ENCODE data around the gene PINLYP. TPM values are rescaled to one million over a fixed set of nuclear protein-coding genes. Genes with fewer than 3 reads are reported as not detected.

The PINLYP gene
- total and polyA plus RNA-seq, 2 of the 13 experiments (the other 11 are each of a cell fraction or from before 2014, with no cell fraction given) = 0.21 to 0.24 TPM

DNA sequence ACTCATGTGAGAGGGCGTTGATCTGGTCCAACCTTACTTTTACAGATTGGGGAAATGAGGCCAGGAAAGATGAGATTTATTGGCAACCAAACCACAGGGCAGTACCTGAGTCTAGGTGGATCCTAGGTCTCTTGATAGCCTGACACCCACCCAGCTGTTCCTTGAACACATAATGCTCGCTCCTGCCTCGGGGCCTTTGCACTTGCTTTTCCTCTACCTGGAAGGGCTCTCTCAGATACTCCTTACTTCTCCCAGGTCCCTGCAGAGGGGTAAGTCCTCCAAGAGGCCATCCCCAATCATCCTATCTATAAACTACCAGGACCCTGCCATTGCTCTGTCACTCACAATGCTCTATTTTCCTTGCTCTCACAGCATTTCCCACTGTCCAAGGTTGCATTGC is 35.2 kb upstream of the PINLYP start:
- ChIA-PET POLR2A (no interaction called here), CTCF (ENCODE audit: low intra/inter-chr PET ratio, low total read pairs) (no interaction called here)
- H3K4me3 ChIP-seq (replicated peaks in 1 of 3; ENCODE audit: insufficient read depth in 1 of 3, low read depth in 2 of 3, low read length in 3 of 3) = no peak overlapping the region
- peaks cover 9 to 32% of the 10 kb centered on the region in 2 experiments; a peak in 4 of 5 replicates for H3K36me3 ChIP-seq (replicated peaks in 1 of 2; ENCODE audit: control insufficient read depth in 1 of 2, insufficient read depth in 2 of 2, low read length in 2 of 2)
- no peak overlapping the region for H3K4me2 ChIP-seq (ENCODE audit: low read depth, low read length)
- H3K4me1 ChIP-seq (ENCODE audit: insufficient read depth, low read length) = peaks cover 6% of the 10 kb centered on the region; the same call in 1 of the 2 replicates
- H3K27ac ChIP-seq (ENCODE audit: extremely low read length, insufficient read depth, low read length) = no peak overlapping the region
- 67% methylated on average over 3 of the region's 3 CpGs for WGBS (ENCODE audit: low lambda C conversion rate)
- ATAC-seq (no peak), FAIRE-seq (no peak), DNase-seq (ENCODE audit: low spot score) (no peak)
- no peak overlapping the region for H3K9ac ChIP-seq (ENCODE audit: insufficient read depth, low read depth, low read length)
- H4K20me1 ChIP-seq (ENCODE audit: insufficient read depth, low read length) = no peaks in the 10 kb centered on the region
- H2AFZ ChIP-seq (ENCODE audit: low read length) = no peak overlapping the region
- in situ Hi-C loops (cut with HindIII; ENCODE audit: extremely low pct_ligation_motif_present, low pct_unique_long_range_greater_than_20kb) = no loop called here
- TF ChIP-seq ZBTB3 (CRISPR knock-in tag; IDR thresholded peaks at IDR 0.05; ENCODE audit: borderline replicate concordance, low read depth) (no peak), NFRKB (IDR thresholded peaks at IDR 0.05) (no peak), TP53 (CRISPR knock-in tag; conservative IDR thresholded peaks at IDR 0.05) (no peak), ZNF766 (CRISPR knock-in tag; IDR thresholded peaks at IDR 0.05; ENCODE audit: borderline replicate concordance) (no peak), CC2D1A (CRISPR knock-in tag; IDR thresholded peaks at IDR 0.05) (no peak), MAFK (conservative IDR thresholded peaks at IDR 0.05 in 1 of 2, IDR thresholded peaks at IDR 0.05 in 1 of 2; ENCODE audit: low read length in 2 of 2) (no peak), KLF12 (CRISPR knock-in tag; IDR thresholded peaks at IDR 0.05; ENCODE audit: borderline replicate concordance) (no peak), BCL6 (CRISPR knock-in tag; IDR thresholded peaks at IDR 0.05) (no peak), IKZF4 (CRISPR knock-in tag; IDR thresholded peaks at IDR 0.05; ENCODE audit: borderline replicate concordance, low read depth, not compliant biosample characterization) (no peak), ZNF792 (CRISPR knock-in tag; IDR thresholded peaks at IDR 0.05) (no peak), TCF7L2 (IDR thresholded peaks at IDR 0.05; ENCODE audit: low read depth, low read length) (no peak), ZNF883 (CRISPR knock-in tag; IDR thresholded peaks at IDR 0.05; ENCODE audit: not compliant biosample characterization) (no peak), POLR2A (IDR thresholded peaks at IDR 0.05; ENCODE audit: insufficient read depth in 1 of 2, low read depth in 2 of 2, low read length in 2 of 2) (no peak)
- TF ChIP-seq, protein P1, sequence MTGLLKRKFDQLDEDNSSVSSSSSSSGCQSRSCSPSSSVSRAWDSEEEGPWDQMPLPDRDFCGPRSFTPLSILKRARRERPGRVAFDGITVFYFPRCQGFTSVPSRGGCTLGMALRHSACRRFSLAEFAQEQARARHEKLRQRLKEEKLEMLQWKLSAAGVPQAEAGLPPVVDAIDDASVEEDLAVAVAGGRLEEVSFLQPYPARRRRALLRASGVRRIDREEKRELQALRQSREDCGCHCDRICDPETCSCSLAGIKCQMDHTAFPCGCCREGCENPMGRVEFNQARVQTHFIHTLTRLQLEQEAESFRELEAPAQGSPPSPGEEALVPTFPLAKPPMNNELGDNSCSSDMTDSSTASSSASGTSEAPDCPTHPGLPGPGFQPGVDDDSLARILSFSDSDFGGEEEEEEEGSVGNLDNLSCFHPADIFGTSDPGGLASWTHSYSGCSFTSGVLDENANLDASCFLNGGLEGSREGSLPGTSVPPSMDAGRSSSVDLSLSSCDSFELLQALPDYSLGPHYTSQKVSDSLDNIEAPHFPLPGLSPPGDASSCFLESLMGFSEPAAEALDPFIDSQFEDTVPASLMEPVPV (CRISPR knock-in tag; IDR thresholded peaks at IDR 0.05) = no peak
- TF ChIP-seq, protein P2, sequence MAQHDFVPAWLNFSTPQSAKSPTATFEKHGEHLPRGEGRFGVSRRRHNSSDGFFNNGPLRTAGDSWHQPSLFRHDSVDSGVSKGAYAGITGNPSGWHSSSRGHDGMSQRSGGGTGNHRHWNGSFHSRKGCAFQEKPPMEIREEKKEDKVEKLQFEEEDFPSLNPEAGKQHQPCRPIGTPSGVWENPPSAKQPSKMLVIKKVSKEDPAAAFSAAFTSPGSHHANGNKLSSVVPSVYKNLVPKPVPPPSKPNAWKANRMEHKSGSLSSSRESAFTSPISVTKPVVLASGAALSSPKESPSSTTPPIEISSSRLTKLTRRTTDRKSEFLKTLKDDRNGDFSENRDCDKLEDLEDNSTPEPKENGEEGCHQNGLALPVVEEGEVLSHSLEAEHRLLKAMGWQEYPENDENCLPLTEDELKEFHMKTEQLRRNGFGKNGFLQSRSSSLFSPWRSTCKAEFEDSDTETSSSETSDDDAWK (CRISPR knock-in tag; IDR thresholded peaks at IDR 0.05) = no peak
- TF ChIP-seq, protein P3, sequence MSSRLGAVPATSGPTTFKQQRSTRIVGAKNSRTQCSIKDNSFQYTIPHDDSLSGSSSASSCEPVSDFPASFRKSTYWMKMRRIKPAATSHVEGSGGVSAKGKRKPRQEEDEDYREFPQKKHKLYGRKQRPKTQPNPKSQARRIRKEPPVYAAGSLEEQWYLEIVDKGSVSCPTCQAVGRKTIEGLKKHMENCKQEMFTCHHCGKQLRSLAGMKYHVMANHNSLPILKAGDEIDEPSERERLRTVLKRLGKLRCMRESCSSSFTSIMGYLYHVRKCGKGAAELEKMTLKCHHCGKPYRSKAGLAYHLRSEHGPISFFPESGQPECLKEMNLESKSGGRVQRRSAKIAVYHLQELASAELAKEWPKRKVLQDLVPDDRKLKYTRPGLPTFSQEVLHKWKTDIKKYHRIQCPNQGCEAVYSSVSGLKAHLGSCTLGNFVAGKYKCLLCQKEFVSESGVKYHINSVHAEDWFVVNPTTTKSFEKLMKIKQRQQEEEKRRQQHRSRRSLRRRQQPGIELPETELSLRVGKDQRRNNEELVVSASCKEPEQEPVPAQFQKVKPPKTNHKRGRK (CRISPR knock-in tag; IDR thresholded peaks at IDR 0.05) = no peak
- TF ChIP-seq, protein P4, sequence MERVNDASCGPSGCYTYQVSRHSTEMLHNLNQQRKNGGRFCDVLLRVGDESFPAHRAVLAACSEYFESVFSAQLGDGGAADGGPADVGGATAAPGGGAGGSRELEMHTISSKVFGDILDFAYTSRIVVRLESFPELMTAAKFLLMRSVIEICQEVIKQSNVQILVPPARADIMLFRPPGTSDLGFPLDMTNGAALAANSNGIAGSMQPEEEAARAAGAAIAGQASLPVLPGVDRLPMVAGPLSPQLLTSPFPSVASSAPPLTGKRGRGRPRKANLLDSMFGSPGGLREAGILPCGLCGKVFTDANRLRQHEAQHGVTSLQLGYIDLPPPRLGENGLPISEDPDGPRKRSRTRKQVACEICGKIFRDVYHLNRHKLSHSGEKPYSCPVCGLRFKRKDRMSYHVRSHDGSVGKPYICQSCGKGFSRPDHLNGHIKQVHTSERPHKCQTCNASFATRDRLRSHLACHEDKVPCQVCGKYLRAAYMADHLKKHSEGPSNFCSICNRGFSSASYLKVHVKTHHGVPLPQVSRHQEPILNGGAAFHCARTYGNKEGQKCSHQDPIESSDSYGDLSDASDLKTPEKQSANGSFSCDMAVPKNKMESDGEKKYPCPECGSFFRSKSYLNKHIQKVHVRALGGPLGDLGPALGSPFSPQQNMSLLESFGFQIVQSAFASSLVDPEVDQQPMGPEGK (CRISPR knock-in tag; IDR thresholded peaks at IDR 0.05) = no peak
- H3K9me3 ChIP-seq (ENCODE audit: low read length) = peaks cover 7% of the 10 kb centered on the region; the same call in 1 of the 2 replicates
- intact Hi-C loops (cut with micrococcal nuclease; ENCODE audit: unreplicated experiment) = no loop called here
- H3K79me2 ChIP-seq (ENCODE audit: insufficient read depth, low read length) = no peaks in the 10 kb centered on the region
- no TSS peak for BruUV-seq (replicated peaks)
- H3K27me3 ChIP-seq (ENCODE audit: control insufficient read depth in 1 of 2, insufficient read depth in 2 of 2, low read length in 2 of 2) = no peaks in the 10 kb centered on the region

Measured in HepG2 (cell line).